ENCODE data around the gene STXBP1. TPM values are rescaled to one million over a fixed set of nuclear protein-coding genes. Genes with fewer than 3 reads are reported as not detected.

STXBP1 gene
- total and polyA plus RNA-seq, 9 of the 15 experiments (the other 6 are each of a cell fraction or from before 2014, with no cell fraction given), result 4.6 to 35.1 (median 9.7) TPM

DNA sequence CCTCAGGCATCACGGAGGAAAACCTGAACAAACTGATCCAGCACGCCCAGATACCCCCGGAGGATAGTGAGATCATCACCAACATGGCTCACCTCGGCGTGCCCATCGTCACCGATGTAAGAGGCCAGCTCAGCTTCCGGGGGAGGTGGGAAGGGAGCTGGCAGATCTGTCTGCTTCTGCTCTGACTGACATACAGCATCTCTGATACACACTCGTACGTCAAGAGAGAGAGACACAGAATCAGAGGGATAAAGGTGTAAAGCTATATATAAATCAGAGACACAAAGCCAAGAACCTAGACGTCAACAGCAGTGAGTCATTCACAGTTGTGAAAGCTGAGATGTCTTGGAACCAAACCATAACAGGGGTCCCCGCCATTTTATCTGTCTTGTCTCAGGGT, 64.6 kb downstream of the STXBP1 start (continued):
- TF ChIP-seq, protein P1, sequence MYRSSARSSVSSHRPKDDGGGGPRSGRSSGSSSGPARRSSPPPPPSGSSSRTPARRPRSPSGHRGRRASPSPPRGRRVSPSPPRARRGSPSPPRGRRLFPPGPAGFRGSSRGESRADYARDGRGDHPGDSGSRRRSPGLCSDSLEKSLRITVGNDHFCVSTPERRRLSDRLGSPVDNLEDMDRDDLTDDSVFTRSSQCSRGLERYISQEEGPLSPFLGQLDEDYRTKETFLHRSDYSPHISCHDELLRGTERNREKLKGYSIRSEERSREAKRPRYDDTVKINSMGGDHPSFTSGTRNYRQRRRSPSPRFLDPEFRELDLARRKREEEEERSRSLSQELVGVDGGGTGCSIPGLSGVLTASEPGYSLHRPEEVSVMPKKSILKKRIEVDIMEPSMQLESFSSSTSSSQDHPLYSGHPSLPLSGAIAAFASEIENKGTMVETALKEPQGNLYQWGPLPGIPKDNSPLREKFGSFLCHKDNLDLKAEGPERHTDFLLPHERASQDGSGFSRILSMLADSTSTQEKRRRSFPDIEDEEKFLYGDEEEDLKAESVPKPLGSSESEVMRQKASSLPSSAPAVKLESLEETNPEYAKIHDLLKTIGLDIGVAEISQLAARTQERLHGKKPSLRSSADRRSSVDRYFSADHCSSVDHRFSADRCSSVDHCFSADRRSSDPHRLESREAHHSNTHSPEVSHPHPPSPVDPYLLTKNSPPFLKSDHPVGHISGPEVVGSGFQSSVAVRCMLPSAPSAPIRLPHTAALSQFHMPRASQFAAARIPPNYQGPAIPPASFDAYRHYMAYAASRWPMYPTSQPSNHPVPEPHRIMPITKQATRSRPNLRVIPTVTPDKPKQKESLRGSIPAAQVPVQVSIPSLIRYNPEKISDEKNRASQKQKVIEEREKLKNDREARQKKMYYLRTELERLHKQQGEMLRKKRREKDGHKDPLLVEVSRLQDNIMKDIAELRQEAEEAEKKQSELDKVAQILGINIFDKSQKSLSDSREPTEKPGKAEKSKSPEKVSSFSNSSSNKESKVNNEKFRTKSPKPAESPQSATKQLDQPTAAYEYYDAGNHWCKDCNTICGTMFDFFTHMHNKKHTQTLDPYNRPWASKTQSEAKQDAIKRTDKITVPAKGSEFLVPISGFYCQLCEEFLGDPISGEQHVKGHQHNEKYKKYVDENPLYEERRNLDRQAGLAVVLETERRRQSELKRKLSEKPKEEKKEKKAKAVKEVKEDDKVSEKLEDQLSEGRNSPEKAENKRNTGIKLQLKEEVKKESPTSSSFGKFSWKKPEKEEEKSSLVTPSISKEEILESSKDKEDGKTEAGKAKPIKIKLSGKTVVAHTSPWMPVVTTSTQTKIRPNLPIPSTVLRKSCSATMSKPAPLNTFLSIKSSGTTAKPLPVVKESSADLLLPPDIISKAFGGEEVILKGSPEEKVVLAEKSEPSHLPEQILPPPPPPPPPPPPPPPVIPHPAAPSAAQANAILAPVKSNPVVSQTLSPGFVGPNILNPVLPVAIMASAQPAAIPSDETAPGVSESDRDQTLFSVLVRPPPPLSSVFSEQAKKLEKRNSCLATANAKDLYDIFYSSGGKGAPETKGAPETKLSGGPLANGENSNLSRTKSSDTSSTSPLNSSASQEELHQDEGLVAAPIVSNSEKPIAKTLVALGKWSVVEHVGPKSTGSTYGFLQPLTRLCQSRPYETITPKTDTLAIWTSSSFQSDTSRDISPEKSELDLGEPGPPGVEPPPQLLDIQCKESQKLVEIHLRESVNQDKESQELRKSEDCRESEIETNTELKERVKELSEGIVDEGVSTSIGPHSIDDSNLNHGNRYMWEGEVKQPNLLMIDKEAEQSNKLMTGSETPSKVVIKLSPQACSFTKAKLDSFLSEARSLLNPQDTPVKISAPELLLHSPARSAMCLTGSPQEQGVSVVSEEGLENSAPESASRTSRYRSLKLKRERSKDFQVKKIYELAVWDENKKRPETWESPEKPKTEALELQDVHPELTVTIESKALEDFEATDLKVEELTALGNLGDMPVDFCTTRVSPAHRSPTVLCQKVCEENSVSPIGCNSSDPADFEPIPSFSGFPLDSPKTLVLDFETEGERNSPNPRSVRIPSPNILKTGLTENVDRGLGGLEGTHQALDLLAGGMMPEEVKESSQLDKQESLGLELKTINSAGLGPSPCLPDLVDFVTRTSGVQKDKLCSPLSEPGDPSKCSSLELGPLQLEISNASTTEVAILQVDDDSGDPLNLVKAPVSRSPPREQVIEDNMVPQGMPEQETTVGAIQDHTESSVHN (IDR thresholded peaks at IDR 0.05; ENCODE audit: borderline replicate concordance in 1 of 2, low read depth in 1 of 2), result no peak
- TF ChIP-seq E2F6 (IDR thresholded peaks at IDR 0.05; ENCODE audit: borderline replicate concordance in 1 of 2, extremely low read depth in 1 of 2, insufficient read depth in 1 of 2, insufficient read length in 1 of 2, low read depth in 1 of 2, low read length in 1 of 2, poor library complexity in 1 of 2, severe bottlenecking in 1 of 2) (no peak), BHLHE40 (IDR thresholded peaks at IDR 0.05; ENCODE audit: low read length) (no peak)
- TF ChIP-seq, protein P2, sequence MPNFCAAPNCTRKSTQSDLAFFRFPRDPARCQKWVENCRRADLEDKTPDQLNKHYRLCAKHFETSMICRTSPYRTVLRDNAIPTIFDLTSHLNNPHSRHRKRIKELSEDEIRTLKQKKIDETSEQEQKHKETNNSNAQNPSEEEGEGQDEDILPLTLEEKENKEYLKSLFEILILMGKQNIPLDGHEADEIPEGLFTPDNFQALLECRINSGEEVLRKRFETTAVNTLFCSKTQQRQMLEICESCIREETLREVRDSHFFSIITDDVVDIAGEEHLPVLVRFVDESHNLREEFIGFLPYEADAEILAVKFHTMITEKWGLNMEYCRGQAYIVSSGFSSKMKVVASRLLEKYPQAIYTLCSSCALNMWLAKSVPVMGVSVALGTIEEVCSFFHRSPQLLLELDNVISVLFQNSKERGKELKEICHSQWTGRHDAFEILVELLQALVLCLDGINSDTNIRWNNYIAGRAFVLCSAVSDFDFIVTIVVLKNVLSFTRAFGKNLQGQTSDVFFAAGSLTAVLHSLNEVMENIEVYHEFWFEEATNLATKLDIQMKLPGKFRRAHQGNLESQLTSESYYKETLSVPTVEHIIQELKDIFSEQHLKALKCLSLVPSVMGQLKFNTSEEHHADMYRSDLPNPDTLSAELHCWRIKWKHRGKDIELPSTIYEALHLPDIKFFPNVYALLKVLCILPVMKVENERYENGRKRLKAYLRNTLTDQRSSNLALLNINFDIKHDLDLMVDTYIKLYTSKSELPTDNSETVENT (CRISPR knock-in tag; IDR thresholded peaks at IDR 0.05), result no peak
- TF ChIP-seq, protein P3, sequence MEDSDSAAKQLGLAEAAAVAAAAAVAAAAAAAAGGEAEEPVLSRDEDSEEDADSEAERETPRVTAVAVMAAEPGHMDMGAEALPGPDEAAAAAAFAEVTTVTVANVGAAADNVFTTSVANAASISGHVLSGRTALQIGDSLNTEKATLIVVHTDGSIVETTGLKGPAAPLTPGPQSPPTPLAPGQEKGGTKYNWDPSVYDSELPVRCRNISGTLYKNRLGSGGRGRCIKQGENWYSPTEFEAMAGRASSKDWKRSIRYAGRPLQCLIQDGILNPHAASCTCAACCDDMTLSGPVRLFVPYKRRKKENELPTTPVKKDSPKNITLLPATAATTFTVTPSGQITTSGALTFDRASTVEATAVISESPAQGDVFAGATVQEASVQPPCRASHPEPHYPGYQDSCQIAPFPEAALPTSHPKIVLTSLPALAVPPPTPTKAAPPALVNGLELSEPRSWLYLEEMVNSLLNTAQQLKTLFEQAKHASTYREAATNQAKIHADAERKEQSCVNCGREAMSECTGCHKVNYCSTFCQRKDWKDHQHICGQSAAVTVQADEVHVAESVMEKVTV (CRISPR knock-in tag; IDR thresholded peaks at IDR 0.05), result no peak

All from K562 (cell line).